GM21786 (cell line): ENCODE data around the gene KRTAP13-1.

Source experiments
- ATAC-seq: cut with Tn5 transposase; IDR thresholded peaks from one replicate; pipeline ENCODE4 v1.9.1; 2021; ENCODE audit not compliant: unreplicated experiment

The KRTAP13-1 gene, protein sequence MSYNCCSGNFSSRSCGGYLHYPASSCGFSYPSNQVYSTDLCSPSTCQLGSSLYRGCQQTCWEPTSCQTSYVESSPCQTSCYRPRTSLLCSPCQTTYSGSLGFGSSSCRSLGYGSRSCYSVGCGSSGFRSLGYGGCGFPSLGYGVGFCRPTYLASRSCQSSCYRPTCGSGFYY

DNA sequence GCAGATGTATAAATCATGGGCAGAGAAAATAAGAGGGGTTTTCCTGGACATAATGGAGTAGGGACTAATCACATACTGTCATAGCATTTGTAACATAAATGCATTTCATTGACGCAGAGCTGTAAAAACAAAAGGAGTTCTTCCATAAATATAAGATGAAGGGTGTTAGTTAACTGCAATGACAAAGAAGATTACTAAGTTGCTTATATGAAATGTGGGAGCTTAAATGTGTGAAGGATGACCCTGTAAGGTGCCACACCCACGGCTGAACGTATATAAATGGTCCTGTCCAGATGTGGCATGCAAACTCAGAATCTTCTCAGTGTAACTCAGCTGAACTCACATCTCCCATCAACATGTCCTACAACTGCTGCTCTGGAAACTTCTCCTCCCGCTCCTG lies at the start of gene KRTAP13-1:
KRTAP13-1 (plus strand) TSS at position 301 of the 400 bp plus-strand sequence; CDS start at position 357, 56 bp downstream.
- ATAC-seq = no peak

DNA sequence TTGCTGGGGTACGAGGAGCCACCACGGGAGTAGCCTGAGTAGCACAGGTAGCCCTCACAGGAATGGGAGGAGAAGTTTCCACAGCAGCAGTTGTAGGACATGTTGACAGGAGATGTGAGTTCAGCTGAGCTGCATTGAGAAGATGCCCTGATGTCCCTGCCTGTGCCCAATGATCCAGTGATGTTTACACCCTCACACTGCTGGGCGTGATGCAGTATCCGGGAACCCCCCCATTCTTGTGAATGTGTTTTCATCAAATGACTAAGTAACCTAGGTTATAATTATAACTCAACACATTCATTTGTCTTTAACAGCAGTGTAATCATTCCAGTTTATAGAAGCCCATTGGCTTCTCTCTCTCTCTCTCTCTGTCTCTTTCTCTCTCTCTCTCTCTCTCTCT lies 47.3 kb upstream of the KRTAP13-1 start, which contains the start of gene KRTAP23-1:
KRTAP23-1 (minus strand) TSS at position 101 of the 400 bp plus-strand sequence; CDS start at position 101, 0 bp downstream.
- no peak for ATAC-seq

DNA sequence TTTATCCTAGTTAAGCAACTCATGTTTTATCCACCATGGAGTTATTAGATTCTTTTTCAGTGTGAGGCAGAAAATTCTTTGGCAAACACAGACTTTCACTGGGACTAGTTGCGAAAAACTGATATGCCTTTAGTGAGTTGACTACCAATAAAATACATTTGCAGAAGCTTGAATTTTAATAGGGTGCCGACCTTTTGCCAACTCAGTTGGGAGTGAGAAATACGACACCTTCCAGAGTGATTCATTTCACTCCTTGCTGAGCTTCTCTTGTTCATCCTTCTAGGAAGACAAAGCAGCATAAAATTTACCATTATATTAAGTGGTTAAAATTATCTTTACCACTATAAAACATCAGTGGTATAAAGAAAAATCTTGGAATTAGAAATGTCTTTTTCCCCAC lies 46.3 kb upstream of the KRTAP13-1 start:
- ATAC-seq = no peak

DNA sequence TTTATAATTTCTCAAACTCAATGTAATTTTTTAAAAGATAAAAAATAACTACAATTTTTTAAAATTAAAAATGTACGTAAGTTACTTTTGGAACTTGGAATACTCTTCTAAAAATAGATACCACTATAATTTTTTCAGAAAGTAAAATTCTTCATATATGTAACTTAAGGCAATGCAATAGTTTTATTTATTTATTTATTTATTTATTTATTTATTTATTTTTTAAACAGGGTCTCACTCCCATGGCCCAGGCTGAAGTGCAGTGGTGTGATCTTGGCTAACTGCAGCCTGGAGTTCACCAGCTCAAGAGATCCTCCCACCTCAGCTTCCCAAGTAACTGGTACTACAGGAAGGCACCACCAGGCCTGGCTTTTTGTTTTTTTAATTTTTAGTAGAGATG lies 44.3 kb upstream of the KRTAP13-1 start:
- ATAC-seq = no peak

DNA sequence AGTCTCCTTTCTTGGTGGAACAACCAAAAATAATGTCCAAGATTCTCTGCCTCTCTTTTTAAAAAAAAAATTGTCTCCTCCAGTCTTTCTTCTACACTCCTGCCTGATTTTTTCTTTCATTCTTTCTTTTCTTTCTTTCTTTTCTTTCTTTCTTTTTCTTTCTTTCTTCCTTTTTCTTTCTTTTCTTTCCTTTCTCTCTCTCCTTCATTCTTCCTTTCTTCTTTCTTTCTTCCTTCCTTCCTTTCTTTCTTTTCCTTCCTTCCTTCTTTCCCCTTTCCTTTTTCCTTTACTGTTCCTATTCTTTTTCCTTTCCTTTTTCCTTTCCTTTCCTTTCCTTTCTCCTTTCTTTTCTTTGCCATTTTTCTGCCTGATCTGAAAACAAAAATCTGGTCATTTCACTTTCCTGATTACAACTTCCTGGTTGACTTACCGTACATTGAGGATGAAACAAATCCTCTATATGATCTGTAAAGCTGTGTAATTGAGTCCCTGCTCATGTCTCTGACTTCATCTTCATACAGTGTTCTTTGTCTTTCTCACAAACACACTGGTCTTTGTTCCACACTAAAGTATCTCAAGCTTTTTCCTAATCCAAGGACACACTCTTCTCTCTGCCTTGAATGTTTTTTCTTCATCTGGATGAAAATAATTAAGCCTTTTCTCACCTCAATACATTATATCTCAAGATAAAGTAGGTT lies 41.4 kb upstream of the KRTAP13-1 start:
- no peak for ATAC-seq

DNA sequence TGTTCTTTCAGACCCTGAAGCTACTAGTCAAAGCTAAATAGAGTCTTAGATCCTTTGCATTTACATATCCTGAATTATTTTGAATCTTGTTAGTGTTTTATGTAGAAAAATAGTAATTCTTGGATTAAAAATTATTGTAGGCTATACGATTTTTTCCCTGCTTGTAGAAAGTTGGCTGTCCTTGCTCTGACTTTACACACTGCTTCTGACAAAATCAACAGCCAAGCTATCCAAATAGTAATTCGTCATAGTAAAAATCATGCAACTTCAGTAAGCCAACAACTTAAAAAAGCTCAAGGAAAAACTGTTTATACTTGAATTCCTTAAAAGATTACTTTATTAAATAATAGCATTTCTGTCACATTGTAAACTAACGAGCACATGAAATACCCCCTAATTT lies 39.9 kb upstream of the KRTAP13-1 start:
- ATAC-seq = no peak

DNA sequence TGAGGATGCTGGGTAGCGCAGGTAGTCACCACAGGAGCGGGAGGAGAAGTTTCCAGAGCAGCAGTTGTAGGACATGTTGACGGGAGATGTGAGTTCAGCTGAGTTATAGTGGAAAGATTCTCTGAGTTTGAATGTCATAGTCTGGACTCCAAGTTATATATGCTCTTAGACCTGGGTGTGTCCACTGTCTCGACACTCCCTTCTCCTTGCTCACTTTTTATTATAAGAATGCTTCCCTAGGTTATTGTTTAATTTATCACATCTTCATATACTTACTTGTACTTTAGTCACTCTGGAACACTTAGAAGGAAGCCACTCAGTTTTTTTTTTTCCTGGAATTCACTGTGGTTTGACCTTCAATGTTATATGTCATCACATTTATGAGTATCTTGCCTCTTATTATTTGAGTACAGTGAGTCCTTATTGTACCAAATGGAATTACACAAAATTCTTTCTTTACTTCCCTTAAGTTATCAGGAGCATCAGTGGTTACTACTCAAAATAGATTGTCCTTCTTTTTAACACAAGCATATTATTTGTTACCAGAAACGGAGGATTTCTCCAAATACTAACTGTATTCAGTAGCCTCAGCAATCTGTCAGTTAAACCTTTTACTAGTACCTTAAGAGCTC lies 23.6 kb upstream of the KRTAP13-1 start, which contains the start of gene KRTAP13-2:
KRTAP13-2 (minus strand) TSS at position 133 of the 632 bp plus-strand sequence; CDS start at position 75, 58 bp downstream.
- ATAC-seq = no peak

DNA sequence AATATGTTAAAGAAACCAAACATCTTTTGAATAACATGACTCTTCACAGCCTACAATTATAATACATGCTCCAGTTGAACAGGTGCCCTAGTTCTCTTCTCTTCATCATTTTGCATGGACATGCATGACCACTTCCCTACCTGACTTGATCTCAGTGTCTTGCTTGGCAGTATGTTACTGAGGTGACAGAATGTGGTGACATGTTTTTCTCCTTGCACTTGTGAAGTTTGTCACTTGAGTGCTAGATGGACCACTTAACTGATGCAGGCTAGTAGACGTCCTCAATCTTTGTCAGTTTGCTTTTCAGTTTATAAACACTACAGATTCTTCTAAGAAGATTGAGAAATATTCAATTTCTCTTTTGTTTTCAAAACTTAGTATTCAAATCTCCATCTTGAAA lies 13.6 kb upstream of the KRTAP13-1 start:
- ATAC-seq = no peak

DNA sequence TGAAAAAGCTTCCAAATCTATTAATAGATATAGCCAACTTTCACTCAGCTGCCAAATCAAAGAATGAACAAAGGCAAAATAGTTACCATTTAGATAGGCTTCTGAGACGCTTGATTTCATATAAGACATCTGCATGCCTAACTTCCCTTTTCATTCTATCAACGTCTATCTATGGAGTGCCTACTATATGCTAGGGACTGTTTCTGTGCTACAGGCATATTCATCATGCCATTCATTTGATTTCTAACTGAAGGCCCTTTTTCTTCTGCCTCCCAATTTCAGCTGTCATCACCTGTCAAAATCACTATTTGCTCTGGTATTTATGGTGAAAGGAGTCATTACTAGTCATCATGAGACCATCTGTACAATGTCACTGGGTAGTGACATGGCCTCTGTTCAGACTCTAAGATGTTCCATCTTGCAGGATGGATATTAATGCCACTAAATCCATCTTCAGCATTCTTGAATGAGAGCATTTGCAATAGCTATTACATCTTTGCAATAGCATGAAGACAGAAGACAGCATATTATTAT lies 4.3 kb upstream of the KRTAP13-1 start:
- no peak for ATAC-seq

DNA sequence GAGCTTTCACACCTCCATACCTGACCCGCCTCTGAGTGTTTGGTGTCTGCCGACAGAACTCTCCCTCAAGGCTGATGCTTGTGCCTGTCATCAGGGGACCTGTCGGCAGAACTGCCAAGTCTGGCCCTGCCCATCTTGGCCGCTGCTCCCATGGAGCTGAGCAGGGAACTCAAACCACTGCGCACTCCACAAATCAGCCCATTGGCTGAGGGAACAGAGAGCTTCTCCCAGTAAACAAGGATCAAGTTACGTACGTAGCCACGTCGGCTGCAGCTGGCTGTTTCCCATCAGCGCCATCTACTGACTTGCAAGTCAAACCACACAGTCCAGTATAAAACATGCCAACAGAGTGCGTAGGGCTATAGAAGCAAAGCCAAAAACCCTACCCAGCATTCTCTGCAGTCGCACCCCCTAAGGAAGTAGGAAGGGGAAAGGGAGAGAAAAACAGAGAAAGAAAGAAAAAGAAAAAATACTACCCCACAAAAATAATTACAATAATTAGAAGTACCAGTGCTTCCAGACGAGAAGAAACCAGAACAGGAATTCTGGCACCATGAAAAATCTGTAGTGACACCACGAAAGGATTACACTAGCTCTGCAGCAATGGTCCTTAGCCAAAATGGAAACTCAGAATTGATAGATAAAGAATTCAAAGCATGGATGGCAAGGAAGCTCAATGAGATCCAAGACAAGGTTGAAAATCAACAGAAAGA lies 13.1 kb downstream of the KRTAP13-1 start:
- no peak for ATAC-seq

DNA sequence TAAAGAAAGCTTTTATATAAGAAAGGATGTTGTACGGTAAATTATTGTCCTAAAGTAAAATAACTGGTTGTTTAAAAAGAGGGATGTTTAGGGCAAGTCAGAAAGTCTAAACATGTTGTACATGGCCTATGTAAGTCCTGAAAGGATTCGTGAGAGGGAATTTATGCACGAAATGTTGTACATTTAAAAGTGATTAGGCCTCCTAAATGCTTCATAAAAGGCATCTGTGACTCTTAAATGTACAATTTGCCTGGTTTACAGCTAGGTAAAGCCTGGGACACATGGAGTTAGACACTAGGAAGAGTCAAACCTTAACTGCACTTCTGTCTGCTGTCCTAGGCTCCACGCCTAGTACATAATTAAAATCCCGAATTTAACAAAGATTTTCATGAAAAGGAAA lies 20.2 kb downstream of the KRTAP13-1 start:
- no peak for ATAC-seq

DNA sequence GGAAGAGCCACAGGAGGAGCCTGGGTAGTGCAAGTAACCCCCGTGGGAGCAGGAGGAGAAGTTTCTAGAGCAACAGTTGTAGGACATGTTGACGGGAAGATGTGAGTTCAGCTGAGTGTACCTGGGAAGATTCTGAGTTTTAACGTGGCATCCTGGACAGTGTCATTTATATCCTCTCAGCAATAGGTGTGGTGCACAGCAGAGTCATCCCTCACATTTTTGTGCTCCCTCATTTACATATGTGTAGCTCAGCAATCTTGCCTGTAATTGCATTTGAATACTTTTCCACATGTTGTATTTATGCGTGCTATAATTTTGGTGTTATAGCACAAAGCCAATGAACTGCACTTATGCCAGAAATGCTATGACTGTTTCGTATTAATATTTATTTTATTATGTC lies 30.0 kb downstream of the KRTAP13-1 start, which contains the start of gene KRTAP13-3:
KRTAP13-3 (minus strand) TSS at position 101 of the 400 bp plus-strand sequence; CDS start at position 87, 14 bp downstream.
- no peak for ATAC-seq

DNA sequence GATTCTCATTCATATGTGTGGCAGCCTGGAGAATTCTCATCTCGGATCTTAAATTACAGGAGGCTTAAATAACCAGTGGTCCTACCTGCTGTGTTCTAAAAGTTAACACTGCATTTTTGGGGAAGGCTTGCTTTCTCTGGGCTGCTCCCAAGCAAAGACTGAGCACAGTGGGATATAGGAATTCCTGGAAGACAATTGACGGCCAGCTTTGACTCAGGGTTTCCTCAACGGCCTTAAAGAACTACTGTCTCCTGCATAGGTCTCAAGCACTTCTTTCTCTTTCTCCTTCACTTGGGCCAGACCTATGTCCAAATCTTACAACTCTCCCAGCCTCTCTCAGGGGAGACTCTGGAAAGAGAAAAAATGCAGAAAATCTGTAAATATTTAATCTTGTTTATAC lies 30.9 kb downstream of the KRTAP13-1 start:
- ATAC-seq = no peak

DNA sequence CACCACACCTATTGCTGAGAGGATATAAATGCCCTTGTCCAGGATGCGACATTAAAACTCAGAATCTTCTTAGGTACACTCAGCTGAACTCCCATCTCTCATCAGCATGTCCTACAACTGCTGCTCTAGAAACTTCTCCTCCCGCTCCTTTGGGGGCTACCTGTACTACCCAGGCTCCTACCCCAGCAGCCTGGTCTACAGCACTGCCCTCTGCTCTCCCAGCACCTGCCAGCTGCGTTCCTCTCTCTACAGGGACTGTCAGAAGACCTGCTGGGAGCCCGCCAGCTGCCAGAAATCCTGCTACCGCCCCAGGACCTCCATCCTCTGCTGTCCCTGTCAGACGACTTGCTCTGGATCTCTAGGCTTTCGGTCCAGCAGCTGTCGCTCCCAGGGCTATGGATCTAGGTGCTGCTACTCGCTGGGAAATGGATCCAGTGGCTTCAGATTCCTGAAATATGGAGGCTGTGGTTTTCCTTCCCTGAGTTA lies 34.4 kb downstream of the KRTAP13-1 start, which contains the start of gene KRTAP13-4:
KRTAP13-4 (plus strand) TSS at position 51 of the 486 bp plus-strand sequence; CDS start at position 107, 56 bp downstream.
- ATAC-seq = no peak

DNA sequence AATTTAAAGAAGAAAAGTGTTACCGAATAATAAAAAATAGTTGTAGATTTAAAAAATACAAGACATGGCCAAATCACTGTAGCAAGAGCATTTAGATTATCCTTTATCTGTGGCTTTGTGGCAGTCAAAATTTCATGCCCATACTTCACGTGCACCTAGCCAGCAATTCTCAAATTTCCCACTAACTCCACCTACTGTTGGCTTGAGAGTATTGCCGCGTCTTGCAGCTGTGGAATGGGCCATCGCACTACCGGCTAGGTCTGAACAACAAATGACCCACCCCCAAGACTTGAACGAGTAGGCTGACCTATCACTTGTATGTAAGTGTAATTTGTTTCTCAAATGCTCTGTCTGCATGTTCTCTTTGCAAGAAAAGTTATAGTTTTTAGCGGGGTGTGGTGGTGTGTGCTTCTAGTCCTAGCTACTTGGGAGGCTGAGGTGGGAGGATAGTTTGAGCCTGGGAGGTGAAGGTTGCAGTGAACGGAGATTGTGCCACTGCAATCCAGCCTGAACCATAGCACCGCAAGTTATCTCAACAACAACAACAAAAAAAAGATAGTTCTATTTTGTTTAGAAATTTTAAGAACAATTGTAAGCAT lies 38.3 kb downstream of the KRTAP13-1 start:
- ATAC-seq = no peak

DNA sequence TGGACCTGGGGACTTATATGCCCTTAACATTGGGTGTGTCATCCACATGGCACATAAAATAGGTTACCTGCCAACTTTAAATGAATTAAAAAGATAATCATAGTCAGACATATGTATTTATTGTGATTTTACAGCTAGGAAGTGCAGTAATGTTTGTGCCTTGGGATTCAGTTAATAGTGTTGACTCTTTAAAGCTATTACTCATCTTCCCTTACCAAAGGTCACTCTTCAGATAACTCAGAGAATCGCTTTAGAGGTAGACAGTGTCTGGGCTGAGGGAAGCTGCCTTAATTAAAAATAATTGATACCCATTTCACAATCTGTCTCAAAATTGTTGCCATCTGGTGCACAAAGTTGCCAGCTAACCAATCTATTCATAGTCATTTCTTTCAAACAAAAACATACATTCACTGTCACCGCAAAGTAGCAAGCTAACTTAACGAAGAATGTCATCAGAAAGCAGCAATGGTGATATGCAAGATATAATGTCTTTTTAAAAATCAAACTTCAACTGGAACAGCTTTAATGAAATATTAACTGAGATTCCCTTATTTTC lies 41.3 kb downstream of the KRTAP13-1 start:
- ATAC-seq = no peak

DNA sequence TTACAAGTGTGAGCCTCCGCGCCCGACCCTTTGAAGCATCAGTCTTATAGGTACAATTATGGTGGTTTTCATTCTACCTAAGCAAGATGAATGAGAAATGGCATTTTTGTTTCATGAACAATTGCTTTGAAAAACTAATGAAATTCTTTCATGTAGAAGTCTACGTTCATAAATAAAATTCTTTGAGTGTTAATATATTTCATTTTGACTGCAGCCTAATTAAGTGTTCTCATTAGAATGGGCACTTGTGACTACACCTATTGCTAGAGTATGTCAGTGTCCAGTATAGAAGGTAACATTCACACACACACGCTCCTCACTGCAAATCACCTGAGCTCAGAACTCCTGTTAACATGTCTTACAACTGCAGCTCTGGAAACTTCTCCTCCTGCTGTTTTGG lies 44.1 kb downstream of the KRTAP13-1 start, which contains the start of gene KRTAP15-1:
KRTAP15-1 (plus strand) TSS at position 301 of the 400 bp plus-strand sequence; CDS start at position 354, 53 bp downstream.
- no peak for ATAC-seq

DNA sequence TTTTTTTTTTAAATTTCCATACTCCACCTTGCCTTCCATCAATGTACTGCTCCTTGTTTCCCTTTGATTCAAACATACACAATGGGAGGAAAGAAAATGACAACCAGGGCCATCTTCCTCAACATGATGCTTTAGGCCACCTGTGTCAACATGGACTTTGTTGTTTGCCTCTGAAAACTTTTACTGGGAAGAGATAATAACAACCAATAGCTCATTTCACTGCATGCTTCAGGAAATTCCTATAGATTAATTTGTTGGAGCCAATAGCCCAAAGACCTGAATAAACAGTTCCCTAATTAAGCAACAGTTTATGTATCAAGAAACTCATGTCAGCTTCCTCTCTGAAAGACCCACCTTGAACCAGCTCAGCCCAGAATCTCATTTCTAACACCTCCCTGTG lies 47.4 kb downstream of the KRTAP13-1 start:
- ATAC-seq = no peak

DNA sequence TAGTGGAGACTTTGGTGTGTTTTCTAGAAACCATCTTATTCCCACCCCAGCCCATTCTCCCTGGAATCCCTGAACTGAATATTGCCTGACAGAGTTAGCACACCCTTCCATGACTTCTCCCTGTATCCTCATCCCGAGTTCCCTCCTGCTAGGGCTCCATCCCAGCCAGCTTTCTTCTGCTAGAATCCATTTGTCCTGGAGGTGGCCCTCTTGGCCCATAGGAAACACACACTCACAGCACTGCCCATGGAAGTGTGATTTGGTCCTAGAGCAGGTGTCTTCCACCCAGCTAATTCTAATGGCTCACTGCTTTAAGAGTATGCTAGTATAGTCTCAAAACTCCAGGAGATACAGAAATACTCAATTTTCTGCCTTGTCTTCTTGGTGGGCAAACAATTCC lies 48.4 kb downstream of the KRTAP13-1 start:
- no peak for ATAC-seq
